ENCODE measurements around the gene ITPR1.

ITPR1 gene

DNA sequence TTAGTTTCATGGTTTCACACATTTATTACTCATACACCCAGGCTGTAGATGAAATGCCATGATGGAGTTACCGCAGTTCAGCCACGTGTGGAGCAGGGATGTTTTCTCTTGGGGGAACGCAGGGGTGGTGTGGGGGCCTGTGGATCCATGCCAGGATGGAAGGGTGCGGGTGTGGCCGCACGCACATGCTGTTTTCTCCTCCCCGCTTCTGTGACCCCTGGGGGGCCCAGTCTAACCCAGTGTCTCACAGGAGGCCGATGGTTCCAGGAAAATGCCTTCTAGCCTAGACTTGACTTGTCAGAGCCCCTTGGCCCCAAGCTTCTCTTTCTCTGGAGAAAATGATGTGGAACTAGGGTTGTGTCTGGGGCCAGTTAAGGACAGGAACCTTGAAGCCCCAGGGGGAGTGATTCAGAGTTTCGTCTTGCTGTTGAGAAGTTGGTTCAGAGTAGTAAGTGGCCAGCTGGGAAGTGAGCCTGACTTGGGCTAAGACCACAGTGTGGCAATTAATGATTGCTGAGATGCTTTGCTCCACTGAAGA is 245.7 kb downstream of the ITPR1 start:
- no peak for DNase-seq (ENCODE audit: low read depth in 2 of 3, low spot score in 1 of 3)

- DNase-seq (ENCODE audit: low read depth in 2 of 3, low spot score in 1 of 3), result no peak
Observed at GRCh38 chr3:4739289-4740236, 246.4 kb downstream of the ITPR1 start.

DNA sequence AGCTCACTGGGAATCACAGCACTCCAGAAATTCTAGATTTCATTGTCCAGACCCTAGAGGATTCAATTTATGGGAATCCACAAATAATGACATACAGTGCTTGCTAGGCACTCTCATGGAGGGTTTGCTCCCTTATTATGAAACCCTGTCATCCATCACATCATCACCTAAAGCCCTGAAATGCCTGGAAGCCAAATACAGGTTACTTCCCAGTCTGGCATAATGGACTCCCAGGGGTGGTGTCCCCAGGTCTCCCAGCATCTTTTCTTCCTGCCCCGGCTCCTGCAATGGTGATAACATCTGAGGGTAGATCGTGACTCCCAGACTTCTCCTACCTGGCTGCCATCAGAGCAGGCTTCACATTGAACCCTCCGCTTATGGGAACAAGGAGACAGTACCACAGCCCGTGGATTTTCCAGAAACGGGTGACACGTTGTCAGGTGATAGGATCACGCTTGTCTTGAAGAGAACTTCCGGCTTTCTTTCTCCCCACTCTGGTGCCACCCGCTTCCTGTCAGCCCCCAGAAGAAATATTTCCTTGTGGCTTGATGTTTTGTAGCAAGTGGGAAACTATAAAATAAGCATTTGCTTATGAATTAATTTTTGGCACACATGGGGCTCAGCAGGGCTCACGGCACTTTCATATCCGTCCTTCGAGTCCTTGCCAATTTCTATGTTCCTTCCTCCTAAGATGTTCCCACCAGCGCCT is 247.4 kb downstream of the ITPR1 start:
- no peak for DNase-seq (ENCODE audit: low read depth in 2 of 3, low spot score in 1 of 3)

- DNase-seq (ENCODE audit: low read depth in 2 of 3, low spot score in 1 of 3), result no peak
Observed at GRCh38 chr3:4741106-4741403, 247.9 kb downstream of the ITPR1 start.

- DNase-seq (ENCODE audit: low read depth in 2 of 3, low spot score in 1 of 3), result no peak
Observed at GRCh38 chr3:4741404-4742307, 248.5 kb downstream of the ITPR1 start.

DNA sequence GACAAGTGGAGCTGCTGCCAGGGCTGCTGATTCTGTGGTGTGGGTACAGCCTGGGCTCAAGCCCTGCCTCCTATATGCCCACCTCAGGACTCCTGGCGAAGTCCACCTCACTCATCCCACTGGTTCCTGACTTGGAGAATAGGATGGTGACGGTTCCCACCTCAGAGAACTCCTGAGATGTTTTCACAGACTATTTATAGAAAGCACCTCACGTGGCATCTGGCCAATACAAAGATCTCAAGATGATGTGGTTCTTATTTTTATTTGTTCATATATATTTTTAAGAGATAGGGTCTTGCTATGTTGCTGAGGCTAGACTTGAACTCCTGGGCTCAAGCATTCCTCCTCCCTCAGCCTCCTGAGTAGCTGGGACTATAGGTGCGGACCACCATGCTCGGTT is 249.2 kb downstream of the ITPR1 start:
- no peak for DNase-seq (ENCODE audit: low read depth in 2 of 3, low spot score in 1 of 3)

DNA sequence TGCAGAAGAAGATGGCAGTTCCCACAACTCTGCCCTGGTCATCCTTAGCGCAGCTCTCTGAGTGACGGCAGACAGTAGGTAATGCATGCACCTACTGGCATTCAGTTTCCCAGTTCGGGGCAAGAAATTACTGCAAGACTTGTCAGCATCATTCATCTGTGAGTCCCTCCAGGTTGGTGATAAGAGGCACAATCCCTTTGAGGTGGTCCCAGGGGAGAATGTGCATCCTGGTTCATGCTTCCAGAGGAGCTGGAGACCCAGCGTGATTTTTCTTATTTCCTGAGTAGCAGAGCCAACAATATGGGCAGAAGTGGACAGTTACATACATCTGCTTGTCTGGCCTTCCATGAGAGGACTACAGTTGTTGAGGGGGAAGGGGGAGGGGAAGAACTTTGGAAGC is 250.2 kb downstream of the ITPR1 start:
- DNase-seq (ENCODE audit: low read depth in 2 of 3, low spot score in 1 of 3), result no peak

GRCh38 chr3:4744405-4745234 is 251.5 kb downstream of the ITPR1 start:
- DNase-seq (ENCODE audit: low read depth in 2 of 3, low spot score in 1 of 3), result no peak

DNA sequence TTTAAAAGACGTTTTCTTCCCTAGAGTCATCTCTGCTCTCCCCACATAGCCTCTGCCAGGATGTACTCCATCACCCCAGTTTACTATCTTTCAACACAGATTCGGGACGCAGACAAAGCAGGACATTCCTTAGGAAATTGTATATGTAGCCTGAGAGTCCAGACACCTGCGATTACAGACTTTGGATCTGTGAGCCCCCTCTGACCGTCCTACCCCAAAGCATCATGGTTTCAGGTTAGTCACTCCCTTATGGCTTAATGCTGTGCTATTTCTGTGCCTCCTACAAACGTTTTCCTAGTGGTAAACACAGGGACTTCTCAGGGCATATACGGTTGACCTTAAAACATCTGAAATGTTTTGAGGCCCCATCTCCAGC is 252.1 kb downstream of the ITPR1 start:
- no peak for DNase-seq (ENCODE audit: low read depth in 2 of 3, low spot score in 1 of 3)

GRCh38 chr3:4746241-4746958 is 253.3 kb downstream of the ITPR1 start:
- DNase-seq (ENCODE audit: low read depth in 2 of 3, low spot score in 1 of 3), result no peak

DNA sequence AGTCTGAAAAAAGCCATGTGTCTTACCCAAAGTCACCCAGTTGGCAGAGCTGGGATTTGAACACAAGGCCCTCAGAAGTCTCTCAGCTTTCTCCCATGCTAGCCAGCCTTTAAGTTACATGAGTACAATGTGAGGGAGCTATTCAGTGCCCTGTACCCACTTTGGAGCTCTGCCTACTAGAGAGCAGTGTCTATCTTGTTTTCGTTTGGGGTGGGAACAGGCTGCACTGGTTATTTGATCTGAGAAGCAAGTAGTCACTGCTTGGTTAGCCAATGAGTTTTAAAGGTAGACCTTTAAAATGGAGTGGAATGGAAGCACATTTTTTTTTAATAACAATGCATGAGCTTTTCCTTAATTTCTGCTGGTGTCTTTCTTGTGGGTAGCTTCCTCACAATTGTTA is 255.0 kb downstream of the ITPR1 start:
- DNase-seq (ENCODE audit: low read depth in 2 of 3, low spot score in 1 of 3), result no peak

- no peak for DNase-seq (ENCODE audit: low read depth in 2 of 3, low spot score in 1 of 3)
Observed at GRCh38 chr3:4748701-4749378, 255.7 kb downstream of the ITPR1 start.

DNA sequence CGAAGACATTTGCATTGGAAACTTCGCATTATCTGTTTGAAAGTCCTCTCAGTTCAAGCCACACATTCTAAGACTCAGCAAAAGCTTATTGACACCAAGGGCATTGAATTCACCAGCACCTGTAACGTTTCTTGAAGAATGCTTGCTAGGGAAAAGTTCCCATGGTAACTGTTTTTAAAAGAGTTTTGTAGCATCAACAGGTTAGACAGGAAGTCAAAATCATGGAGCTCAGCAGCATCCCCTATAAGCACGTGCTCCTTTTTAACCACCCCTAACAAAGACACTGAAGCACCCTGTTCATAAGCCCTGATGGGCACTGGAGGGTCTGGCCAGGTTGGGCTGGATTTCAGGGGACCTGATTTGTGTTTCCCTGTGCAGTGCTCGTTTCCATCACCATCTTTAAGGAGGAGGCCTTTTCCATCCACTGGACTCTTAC is 256.4 kb downstream of the ITPR1 start:
- no peak for DNase-seq (ENCODE audit: low read depth in 2 of 3, low spot score in 1 of 3)

- no peak for DNase-seq (ENCODE audit: low read depth in 2 of 3, low spot score in 1 of 3)
Observed at GRCh38 chr3:4750306-4750968, 257.3 kb downstream of the ITPR1 start.

- DNase-seq (ENCODE audit: low read depth in 2 of 3, low spot score in 1 of 3), result no peak
Observed at GRCh38 chr3:4751029-4751501, 257.9 kb downstream of the ITPR1 start.

DNA sequence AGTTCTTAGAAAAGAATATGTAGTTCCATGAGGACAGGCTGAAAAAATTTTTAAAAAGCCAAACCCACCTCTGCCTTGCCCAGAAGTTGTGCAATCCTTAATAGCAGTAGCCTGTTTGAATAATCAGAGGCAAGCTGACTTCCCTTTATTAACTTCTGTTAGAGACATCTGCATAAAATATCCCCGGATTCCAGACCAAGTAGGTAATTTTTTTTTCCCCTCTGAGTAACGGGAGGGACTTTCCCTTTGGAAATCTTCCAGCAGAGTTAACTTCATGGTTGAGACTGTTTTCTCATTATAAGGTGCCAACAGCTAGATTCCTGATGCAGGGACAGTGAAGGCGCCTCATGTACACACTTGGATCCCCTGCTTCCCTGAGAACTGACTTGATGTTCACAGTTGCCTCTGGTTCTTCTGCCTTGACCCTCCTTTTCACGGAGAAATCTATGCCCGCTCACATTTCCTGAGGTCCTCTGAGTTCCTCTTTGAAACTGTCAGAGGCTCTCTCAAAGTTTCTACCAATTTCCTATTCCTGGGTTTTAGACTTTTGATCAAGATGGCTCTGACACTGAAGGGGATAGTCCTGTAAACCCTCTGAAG is 258.5 kb downstream of the ITPR1 start:
- no peak for DNase-seq (ENCODE audit: low read depth in 2 of 3, low spot score in 1 of 3)

- DNase-seq (ENCODE audit: low read depth in 2 of 3, low spot score in 1 of 3), result no peak
Observed at GRCh38 chr3:4752201-4753072, 259.3 kb downstream of the ITPR1 start.

All from stimulated activated CD4-positive, alpha-beta T cell treated with anti-CD3 and anti-CD28 coated beads, Interleukin-12 subunit alpha, Interleukin-12 subunit beta, amount 100 ng/mL, for 48 hours (primary cell).